Transverse colon (tissue), 4 donors: ENCODE results near the gene CUL2. TPM values are rescaled to one million over a fixed set of nuclear protein-coding genes. Genes with fewer than 3 reads are reported as not detected.

Experiments used
- DNase-seq: peaks from one replicate; pipeline ENCODE4 v3.0.0-alpha.2; 2019
- H3K27ac ChIP-seq, 4 donors: fragments of 200-600 bp; sonication (generic); 2 replicates each; pipeline ENCODE4 v1.5.1; 2016 to 2018; ENCODE audit warnings: inconsistent platforms in 4 of 4
- H3K27me3 ChIP-seq: fragments of 200-600 bp; sonication (generic); 2 replicates; pipeline ENCODE4 v1.5.1; 2017; ENCODE audit warnings: inconsistent platforms
- H3K36me3 ChIP-seq, 4 donors: fragments of 200-600 bp; sonication (generic); 2 replicates each; pipeline ENCODE4 v1.5.1; 2017 to 2019; ENCODE audit warnings: inconsistent platforms in 4 of 4
- H3K4me1 ChIP-seq, 4 donors: fragments of 200-600 bp; sonication (generic); 2 replicates each; pipeline ENCODE4 v1.5.1; 2017 to 2020; ENCODE audit warnings: inconsistent platforms in 4 of 4
- H3K4me3 ChIP-seq, 4 donors: fragments of 200-600 bp; sonication (generic); 1 replicate in 1 of 4; 2 replicates in 3 of 4; pipeline versions ENCODE4 v1.5.1 to v1.6.1; 2017 to 2019; ENCODE audit warnings: inconsistent platforms in 4 of 4
- H3K9me3 ChIP-seq, 2 donors: fragments of 200-600 bp; sonication (generic); 2 replicates each; pipeline ENCODE4 v1.5.1; 2017 to 2019; ENCODE audit warnings: inconsistent platforms in 2 of 2
- CTCF ChIP-seq, 5 experiments: fragments of 200-600 bp in 3 of 5; fragments of 450-650 bp in 2 of 5; sonication (generic) in 3 of 5; IDR thresholded peaks; 1 replicate in 2 of 5; 2 replicates in 3 of 5; pipeline ENCODE4 v1.5.1; 2016 to 2017; ENCODE audit warnings: antibody characterized with exemption in 5 of 5, inconsistent platforms in 3 of 5, mild to moderate bottlenecking in 2 of 5, moderate library complexity in 1 of 5
- EP300 ChIP-seq: sonication (generic); formaldehyde crosslinking; IDR thresholded peaks from one replicate; pipeline ENCODE4 v1.6.1; 2017; ENCODE audit warnings: antibody characterized with exemption, low read depth
- POLR2A ChIP-seq: fragments of 450-650 bp; IDR thresholded peaks from one replicate; pipeline ENCODE4 v1.6.1; 2016; ENCODE audit warnings: antibody characterized with exemption, mild to moderate bottlenecking, moderate library complexity
- POLR2AphosphoS5 ChIP-seq, 3 donors: sonication (generic); formaldehyde crosslinking; IDR thresholded peaks; one replicate each; pipeline ENCODE4 v1.6.1; 2016; ENCODE audit warnings: antibody characterized with exemption in 3 of 3
- WGBS, 2 donors: methylation state at CpG; one replicate each; pipeline ENCODE4 v1.1.5; 2018; ENCODE audit warnings: low coverage in 1 of 2; 5-methylcytosine and 5-hydroxymethylcytosine counted together
- in situ Hi-C, 4 donors: fragments of 200-750 bp; cut with MboI; loops; one replicate each; pipeline versions ENCODE4 v1.15.0 to v1.15.1; 2017; ENCODE audit warnings: low sequenced_read_pairs in 3 of 4, low pct_ligation_motif_present in 1 of 4, low pct_unique_long_range_greater_than_20kb in 1 of 4
- intact Hi-C: fragments of 100-400 bp; cut with DNase I; formaldehyde crosslinking; loops from one replicate; pipeline ENCODE4 v1.15.1; 2023; ENCODE audit warnings: low total_unique reads
- total RNA-seq, 4 donors: library from RNA; depleted of rRNA; stranded (reverse); fragments of >200 nt; gene quantifications; one replicate each; pipeline ENCODE4 v1.1.0, GENCODE V29; 2016

Gene CUL2
- total RNA-seq, 4 donors from 2014 or later, result 6.0 to 15.4 (median 11.5) TPM

- no peak for DNase-seq
- in situ Hi-C loops (no loop called here), intact Hi-C loops (no loop called here)
- Histone ChIP-seq H3K36me3 (peaks cover 0 to 7% (median 0%) of the 10 kb centered on the region in 4 donors), H3K9me3 (no peaks in the 10 kb centered on the region), H3K27me3 (no peaks in the 10 kb centered on the region), H3K4me3 (no peak overlapping the region), H3K27ac (no peak overlapping the region), H3K4me1 (no peaks in the 10 kb centered on the region)
- 70 to 83% methylated on average over 2 to 3 of the region's 3 CpGs for WGBS, 2 donors
- TF ChIP-seq POLR2A, result no peak
- no peak for TF ChIP-seq EP300
- no peak for TF ChIP-seq CTCF (IDR thresholded peaks at IDR 0.05)
- TF ChIP-seq POLR2AphosphoS5 (IDR thresholded peaks at IDR 0.05), result no peak
These were observed 85.5 kb downstream of the CUL2 start for GRCh38 chr10:35004651-35005050.

GRCh38 chr10:35003906-35004305 lies 86.2 kb downstream of the CUL2 start:
- Histone ChIP-seq H3K36me3 (peaks cover 0 to 7% (median 0%) of the 10 kb centered on the region in 4 donors), H3K4me3 (no peak overlapping the region), H3K9me3 (no peaks in the 10 kb centered on the region), H3K4me1 (no peaks in the 10 kb centered on the region), H3K27me3 (no peaks in the 10 kb centered on the region), H3K27ac (no peak overlapping the region)
- no peak for DNase-seq
- TF ChIP-seq POLR2AphosphoS5 (IDR thresholded peaks at IDR 0.05), result no peak
- no peak for TF ChIP-seq POLR2A
- no peak for TF ChIP-seq EP300
- TF ChIP-seq CTCF (IDR thresholded peaks at IDR 0.05), result no peak
- WGBS, 2 donors, result 85 to 86% methylated on average over 2 to 4 of the region's 4 CpGs
- in situ Hi-C loops, result no loop called here
- intact Hi-C loops, result no loop called here

- no peaks in the 10 kb centered on the region for H3K27me3 ChIP-seq
- no peak overlapping the region for H3K27ac ChIP-seq
- no peaks in the 10 kb centered on the region for H3K9me3 ChIP-seq
- H3K4me1 ChIP-seq, result no peaks in the 10 kb centered on the region
- WGBS, 2 donors, result 90 to 96% methylated on average over 2 to 4 of the region's 4 CpGs
- no peak for DNase-seq
- TF ChIP-seq POLR2AphosphoS5 (IDR thresholded peaks at IDR 0.05), result no peak
- no peak for TF ChIP-seq POLR2A
- no peak for TF ChIP-seq CTCF (IDR thresholded peaks at IDR 0.05)
- TF ChIP-seq EP300, result no peak
- H3K4me3 ChIP-seq, result no peak overlapping the region
- in situ Hi-C loops, result no loop called here
- intact Hi-C loops, result no loop called here
- H3K36me3 ChIP-seq, result no peaks in the 10 kb centered on the region
These were observed 89.2 kb downstream of the CUL2 start for GRCh38 chr10:35000936-35001335.

- 85 to 100% methylated on average over 1 to 5 of the region's 5 CpGs for WGBS, 2 donors
- Histone ChIP-seq H3K4me1 (peaks cover 0 to 4% (median 2%) of the 10 kb centered on the region in 4 donors), H3K4me3 (no peak overlapping the region), H3K27ac (no peak overlapping the region), H3K9me3 (no peaks in the 10 kb centered on the region), H3K27me3 (no peaks in the 10 kb centered on the region), H3K36me3 (no peaks in the 10 kb centered on the region)
- intact Hi-C loops (no loop called here), in situ Hi-C loops (loop anchor here (25.0 kb wide), 3 partner anchors 213 to 337 kb away; no protein-coding TSS in a partner anchor)
- DNase-seq, result no peak
- TF ChIP-seq EP300 (no peak), POLR2A (no peak), POLR2AphosphoS5 (IDR thresholded peaks at IDR 0.05) (no peak), CTCF (IDR thresholded peaks at IDR 0.05) (no peak)
These were observed 90.6 kb downstream of the CUL2 start for GRCh38 chr10:34999532-34999931.
